ENCODE measurements around the gene ARFGAP2. TPM values are rescaled to one million over a fixed set of nuclear protein-coding genes. Genes with fewer than 3 reads are reported as not detected.

ARFGAP2 gene
- total RNA-seq, 1 donor from 2014 or later, result 95.0 TPM

DNA sequence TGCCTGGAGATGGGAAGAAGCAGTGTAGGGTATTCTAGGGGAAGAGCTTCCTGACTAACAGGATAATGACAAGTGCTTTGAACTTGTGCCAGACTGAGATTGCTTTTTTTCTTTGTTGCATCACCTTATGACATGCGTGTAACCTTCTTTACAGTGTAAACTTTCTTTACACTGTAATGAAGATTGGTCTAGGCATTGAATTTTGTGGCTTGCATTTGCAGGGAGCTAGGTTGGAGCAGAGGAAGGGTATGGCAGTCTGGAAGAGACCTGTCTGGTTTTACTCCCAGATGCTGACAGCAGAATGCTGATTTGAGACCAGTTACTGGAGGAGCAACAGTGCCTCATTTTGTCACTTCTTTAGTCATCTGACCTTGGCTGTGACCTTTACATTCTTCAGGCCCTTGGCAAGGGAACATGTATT is 43.7 kb upstream of the ARFGAP2 start:
- no peak overlapping the region for H3K9ac ChIP-seq
- peaks cover 3% of the 10 kb centered on the region for H4K20me1 ChIP-seq (ENCODE audit: low read depth)
- H2AFZ ChIP-seq (replicated peaks), result no peak overlapping the region
- H3K4me2 ChIP-seq, result no peak overlapping the region
- TF ChIP-seq EZH2phosphoT487 (IDR thresholded peaks at IDR 0.05) (no peak), EZH2 (IDR thresholded peaks at IDR 0.05) (no peak)
- TF ChIP-seq, protein P1, sequence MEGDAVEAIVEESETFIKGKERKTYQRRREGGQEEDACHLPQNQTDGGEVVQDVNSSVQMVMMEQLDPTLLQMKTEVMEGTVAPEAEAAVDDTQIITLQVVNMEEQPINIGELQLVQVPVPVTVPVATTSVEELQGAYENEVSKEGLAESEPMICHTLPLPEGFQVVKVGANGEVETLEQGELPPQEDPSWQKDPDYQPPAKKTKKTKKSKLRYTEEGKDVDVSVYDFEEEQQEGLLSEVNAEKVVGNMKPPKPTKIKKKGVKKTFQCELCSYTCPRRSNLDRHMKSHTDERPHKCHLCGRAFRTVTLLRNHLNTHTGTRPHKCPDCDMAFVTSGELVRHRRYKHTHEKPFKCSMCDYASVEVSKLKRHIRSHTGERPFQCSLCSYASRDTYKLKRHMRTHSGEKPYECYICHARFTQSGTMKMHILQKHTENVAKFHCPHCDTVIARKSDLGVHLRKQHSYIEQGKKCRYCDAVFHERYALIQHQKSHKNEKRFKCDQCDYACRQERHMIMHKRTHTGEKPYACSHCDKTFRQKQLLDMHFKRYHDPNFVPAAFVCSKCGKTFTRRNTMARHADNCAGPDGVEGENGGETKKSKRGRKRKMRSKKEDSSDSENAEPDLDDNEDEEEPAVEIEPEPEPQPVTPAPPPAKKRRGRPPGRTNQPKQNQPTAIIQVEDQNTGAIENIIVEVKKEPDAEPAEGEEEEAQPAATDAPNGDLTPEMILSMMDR (IDR thresholded peaks at IDR 0.05), result no peak
- H3K36me3 ChIP-seq, result no peaks in the 10 kb centered on the region
- H3K27ac ChIP-seq, result no peak overlapping the region
- Mint-ChIP-seq H3K4me1 (peaks cover 15% of the 10 kb centered on the region), H3K36me3 (no peaks in the 10 kb centered on the region), H3K9me3 (no peaks in the 10 kb centered on the region), H3K27me3 (ENCODE audit: insufficient read depth, low read depth) (peaks cover 8% of the 10 kb centered on the region), H3K4me3 (no peak overlapping the region), H3K27ac (peak overlapping the region; percentile 29)
- no peak overlapping the region for H3K4me3 ChIP-seq
- no peaks in the 10 kb centered on the region for H3F3A ChIP-seq (ENCODE audit: low read depth)
- H3K4me1 ChIP-seq, result peaks cover 25% of the 10 kb centered on the region
- H3K79me2 ChIP-seq (ENCODE audit: low read depth), result peaks cover 42% of the 10 kb centered on the region
- H3K27me3 ChIP-seq, result no peaks in the 10 kb centered on the region
- H3K9me3 ChIP-seq (ENCODE audit: low read depth), result no peaks in the 10 kb centered on the region
- no peak for DNase-seq (ENCODE audit: low spot score)

DNA sequence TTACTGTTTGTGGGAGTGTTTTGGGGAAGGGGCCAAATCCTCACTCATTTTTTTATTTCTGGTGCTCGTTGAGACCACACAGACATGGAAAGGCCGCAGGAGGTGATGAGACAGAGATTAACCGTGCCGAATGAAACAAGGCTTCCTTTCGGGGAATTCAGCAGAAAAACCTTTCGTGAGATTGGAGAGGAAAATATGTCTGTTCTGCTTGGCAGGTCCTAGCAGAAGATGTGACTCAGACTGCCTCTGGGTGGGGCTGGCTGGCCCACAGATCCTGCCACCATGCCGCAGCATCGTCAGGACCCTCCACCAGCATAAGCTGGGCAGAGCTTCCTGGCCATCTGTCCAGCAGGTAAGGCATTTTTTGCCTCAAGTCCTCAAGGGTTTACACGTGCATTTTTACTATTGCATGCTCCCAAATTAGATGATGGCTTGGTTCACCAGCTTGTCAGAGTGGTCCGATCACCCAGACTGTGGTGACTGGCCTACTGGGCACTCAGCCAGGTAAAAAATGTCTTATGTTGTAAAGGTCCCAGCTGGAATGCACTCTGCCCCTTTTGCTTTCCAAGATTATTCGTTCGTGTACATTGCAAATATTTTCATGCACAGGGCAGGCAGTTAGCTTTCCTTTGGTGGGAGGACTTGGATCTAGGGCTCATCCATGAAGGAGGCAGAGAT is 39.6 kb upstream of the ARFGAP2 start:
- peak; percentile 32 for DNase-seq (ENCODE audit: low spot score)
- H3K9ac ChIP-seq, result peak overlapping the region; percentile 67
- H3K27me3 Mint-ChIP-seq (ENCODE audit: insufficient read depth, low read depth), result peaks cover 15% of the 10 kb centered on the region
- peaks cover 45% of the 10 kb centered on the region for H3K79me2 ChIP-seq (ENCODE audit: low read depth)
- H3K36me3 ChIP-seq, result no peaks in the 10 kb centered on the region
- H3K4me2 ChIP-seq, result peak overlapping the region; percentile 86
- H3K27ac Mint-ChIP-seq, result no peak overlapping the region
- no peaks in the 10 kb centered on the region for H3K9me3 Mint-ChIP-seq
- H3K27ac ChIP-seq, result no peak overlapping the region
- H3K4me1 Mint-ChIP-seq, result peaks cover 23% of the 10 kb centered on the region
- H3K9me3 ChIP-seq (ENCODE audit: low read depth), result no peaks in the 10 kb centered on the region
- H3F3A ChIP-seq (ENCODE audit: low read depth), result peaks cover 9% of the 10 kb centered on the region
- H3K4me3 Mint-ChIP-seq, result peak overlapping the region; percentile 86
- H3K4me1 ChIP-seq, result peaks cover 28% of the 10 kb centered on the region
- TF ChIP-seq EZH2phosphoT487 (IDR thresholded peaks at IDR 0.05), result no peak
- TF ChIP-seq EZH2 (IDR thresholded peaks at IDR 0.05), result no peak
- TF ChIP-seq, protein P1 (IDR thresholded peaks at IDR 0.05), result peak; percentile 19
- H3K27me3 ChIP-seq, result no peaks in the 10 kb centered on the region
- peaks cover 3% of the 10 kb centered on the region for H4K20me1 ChIP-seq (ENCODE audit: low read depth)
- peak overlapping the region; percentile 54 for H3K4me3 ChIP-seq
- no peak overlapping the region for H2AFZ ChIP-seq (replicated peaks)
- H3K36me3 Mint-ChIP-seq, result no peaks in the 10 kb centered on the region

DNA sequence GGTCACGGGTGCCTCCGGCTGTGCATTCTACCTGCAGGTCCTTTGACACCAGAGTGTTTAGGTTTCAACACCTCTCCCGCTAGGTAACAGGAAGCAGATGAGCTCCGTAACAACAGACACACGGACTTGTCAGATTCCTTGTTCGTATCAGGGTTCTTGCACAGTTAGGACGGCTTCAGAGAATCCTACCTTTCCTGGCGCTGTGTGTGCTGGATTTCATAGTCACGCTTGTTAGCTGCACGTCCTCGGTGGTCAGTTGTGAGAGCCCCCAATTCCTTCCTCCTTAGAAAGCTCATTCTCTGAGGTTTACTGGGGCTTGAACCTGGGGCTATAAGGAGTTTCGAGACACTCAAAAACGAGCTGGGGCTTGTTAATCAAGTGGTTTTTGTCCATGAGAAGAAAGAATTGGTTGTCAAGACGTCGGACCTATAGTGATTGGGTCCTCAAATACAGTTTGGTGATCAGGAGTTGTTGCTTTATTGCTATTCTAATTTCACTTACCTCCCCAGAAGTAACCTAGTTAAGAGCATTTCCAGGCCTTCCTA is 38.8 kb upstream of the ARFGAP2 start:
- Mint-ChIP-seq H3K9me3 (no peaks in the 10 kb centered on the region), H3K27ac (no peak overlapping the region), H3K27me3 (ENCODE audit: insufficient read depth, low read depth) (peaks cover 15% of the 10 kb centered on the region), H3K4me3 (peak overlapping the region; percentile 86), H3K4me1 (peaks cover 21% of the 10 kb centered on the region), H3K36me3 (no peaks in the 10 kb centered on the region)
- peak; percentile 34 for DNase-seq (ENCODE audit: low spot score)
- Histone ChIP-seq H3F3A (ENCODE audit: low read depth) (peaks cover 9% of the 10 kb centered on the region), H3K4me1 (peaks cover 28% of the 10 kb centered on the region), H3K4me3 (peak overlapping the region; percentile 54), H3K36me3 (no peaks in the 10 kb centered on the region), H3K27me3 (no peaks in the 10 kb centered on the region), H4K20me1 (ENCODE audit: low read depth) (peaks cover 3% of the 10 kb centered on the region), H3K9me3 (ENCODE audit: low read depth) (no peaks in the 10 kb centered on the region), H3K27ac (peak overlapping the region; percentile 68), H3K9ac (peak overlapping the region; percentile 67), H3K79me2 (ENCODE audit: low read depth) (peaks cover 45% of the 10 kb centered on the region), H2AFZ (replicated peaks) (peak overlapping the region; percentile 14), H3K4me2 (peak overlapping the region; percentile 86)
- no peak for TF ChIP-seq EZH2phosphoT487 (IDR thresholded peaks at IDR 0.05)
- TF ChIP-seq, protein P1 (IDR thresholded peaks at IDR 0.05), result no peak
- TF ChIP-seq EZH2 (IDR thresholded peaks at IDR 0.05), result no peak

All from neural progenitor cell (in vitro differentiated cells).